HepG2 (cell line): ENCODE measurements around the gene GNG7. TPM values are rescaled to one million over a fixed set of nuclear protein-coding genes. Genes with fewer than 3 reads are reported as not detected.

Experiments
- GATA4 ChIP-seq: sonication (generic); IDR thresholded peaks from 2 replicates; pipeline ENCODE4 v1.6.1; 2016; ENCODE audit warnings: antibody characterized with exemption, low read depth, borderline replicate concordance
- HMGXB4 ChIP-seq, 2 experiments: sonication (generic) in 1 of 2; formaldehyde crosslinking in 1 of 2; IDR thresholded peaks; 2 replicates each; pipeline versions ENCODE4 v1.4.0 to v1.6.1; 2018 to 2020; ENCODE audit warnings: missing genetic modification reagents in 2 of 2, borderline replicate concordance in 1 of 2, low read depth in 1 of 2, mild to moderate bottlenecking in 1 of 2, missing biosample characterization in 1 of 2
- HOXD1 ChIP-seq: sonication (generic); formaldehyde crosslinking; IDR thresholded peaks from 2 replicates; pipeline ENCODE4 v1.5.0; 2020; ENCODE audit warnings: missing genetic modification reagents
- MAF1 ChIP-seq: sonication (generic); formaldehyde crosslinking; IDR thresholded peaks from 2 replicates; pipeline ENCODE4 v1.5.0; 2020; ENCODE audit warnings: missing genetic modification reagents, borderline replicate concordance
- MAX ChIP-seq: IDR thresholded peaks from 2 replicates; pipeline ENCODE4 v1.6.1; 2012; ENCODE audit warnings: inconsistent platforms
- NFE2 ChIP-seq: sonication (generic); formaldehyde crosslinking; IDR thresholded peaks from 2 replicates; pipeline ENCODE4 v1.4.0; 2020; ENCODE audit warnings: missing genetic modification reagents
- NFYB ChIP-seq: sonication (generic); formaldehyde crosslinking; IDR thresholded peaks from 2 replicates; pipeline ENCODE4 v1.4.0; 2020; ENCODE audit warnings: missing genetic modification reagents
- NPAS2 ChIP-seq: sonication (generic); formaldehyde crosslinking; IDR thresholded peaks from 2 replicates; pipeline ENCODE4 v1.8.0; 2022; ENCODE audit warnings: mild to moderate bottlenecking, missing genetic modification reagents, borderline replicate concordance
- PCBP2 ChIP-seq: fragments of 200-400 bp; formaldehyde crosslinking; optimal IDR thresholded peaks from 2 replicates; pipeline ENCODE3; 2018; ENCODE audit warnings: low read length, low read depth; ENCODE audit not compliant: poor library complexity, severe bottlenecking
- RAD51 ChIP-seq: fragments of 450-650 bp; IDR thresholded peaks from 2 replicates; pipeline ENCODE4 v1.6.1; 2016; ENCODE audit warnings: borderline replicate concordance
- RARA ChIP-seq: IDR thresholded peaks from 2 replicates; pipeline ENCODE4 v1.6.1; 2016; ENCODE audit warnings: missing genetic modification reagents, missing compliant biosample characterization
- SKIL ChIP-seq: sonication (generic); formaldehyde crosslinking; IDR thresholded peaks from 2 replicates; pipeline ENCODE4 v1.8.0; 2022; ENCODE audit warnings: missing genetic modification reagents, mild to moderate bottlenecking, moderate library complexity, borderline replicate concordance
- SYNCRIP ChIP-seq: fragments of 200-400 bp; formaldehyde crosslinking; IDR thresholded peaks from 2 replicates; pipeline ENCODE4 v1.6.1; 2018; ENCODE audit warnings: mild to moderate bottlenecking, low read depth, low read length; ENCODE audit not compliant: insufficient read depth
- ZNF276 ChIP-seq: sonication (generic); formaldehyde crosslinking; IDR thresholded peaks from 2 replicates; pipeline ENCODE4 v1.4.0; 2020; ENCODE audit warnings: mild to moderate bottlenecking, low read depth, missing genetic modification reagents
- ZNF501 ChIP-seq: sonication (generic); formaldehyde crosslinking; IDR thresholded peaks from 2 replicates; pipeline ENCODE4 v1.5.1; 2020; ENCODE audit warnings: mild to moderate bottlenecking, moderate library complexity, missing genetic modification reagents
- ZNF574 ChIP-seq: sonication (generic); formaldehyde crosslinking; IDR thresholded peaks from 2 replicates; pipeline ENCODE4 v1.4.0; 2020; ENCODE audit warnings: missing genetic modification reagents
- ZNF652 ChIP-seq: IDR thresholded peaks from 2 replicates; pipeline ENCODE4 v1.6.1; 2016; ENCODE audit warnings: low read depth, borderline replicate concordance
- ZNF792 ChIP-seq: IDR thresholded peaks from 2 replicates; pipeline ENCODE4 v1.6.1; 2016
- ZSCAN9 ChIP-seq: IDR thresholded peaks from 2 replicates; pipeline ENCODE4 v1.6.1; 2016; ENCODE audit warnings: borderline replicate concordance
- polyA plus RNA-seq, 8 experiments: library from polyadenylated mRNA; depleted of rRNA in 3 of 8; stranded (reverse) in 7 of 8; unstranded in 1 of 8; fragments of >200 nt; fragmentation: Illumina TruSeq in 4 of 8; extraction: Trizol in 4 of 8; gene quantifications; 2 replicates each; pipeline versions ENCODE4 v1.2.1 to v1.2.3, GENCODE V29; 2011 to 2016; ENCODE audit warnings: low read depth in 4 of 8, missing spikeins in 1 of 8, mixed read lengths in 1 of 8; ENCODE audit not compliant: insufficient read depth in 1 of 8
- total RNA-seq, 5 experiments: library from RNA; depleted of rRNA; stranded (reverse); fragments of >200 nt; fragmentation: Illumina TruSeq; extraction: Trizol; gene quantifications; 2 replicates each; pipeline ENCODE4 v1.2.3, GENCODE V29; 2016; ENCODE audit warnings: low read depth in 1 of 5

Gene GNG7
- total and polyA plus RNA-seq, 2 of the 13 experiments (the other 11 are each of a cell fraction or from before 2014, with no cell fraction given): 1.4 to 3.3 TPM

GRCh38 chr19:2556221-2557092 is 146.0 kb downstream of the GNG7 start (continued):
- TF ChIP-seq MAX (peak; percentile 92), ZNF652 (CRISPR knock-in tag) (no peak), ZSCAN9 (CRISPR knock-in tag) (no peak; the same call in 1 of the 2 replicates), HMGXB4 (CRISPR knock-in tag; IDR thresholded peaks at IDR 0.05; ENCODE audit: borderline replicate concordance in 1 of 2, low read depth in 1 of 2) (peak in 1 of 2 experiments; percentile 24; a peak in 1 of 4 replicates), ZNF574 (CRISPR knock-in tag) (no peak), ZNF792 (CRISPR knock-in tag) (no peak), SKIL (0 out of 2 replicates have a peak, but pooled peaks have one; percentile 51), RARA (CRISPR knock-in tag) (peak; percentile 45), MAF1 (CRISPR knock-in tag) (no peak), GATA4 (no peak), HOXD1 (CRISPR knock-in tag) (no peak; the same call in 1 of the 2 replicates), NFYB (0 out of 2 replicates have a peak, but pooled peaks have one; percentile 13), RAD51 (no peak), ZNF501 (CRISPR knock-in tag) (peak; percentile 68), NPAS2 (CRISPR knock-in tag) (no peak), ZNF276 (CRISPR knock-in tag) (no peak), SYNCRIP (no peak), NFE2 (CRISPR knock-in tag) (no peak), PCBP2 (no peak)
